DOHH2 (cell line): ENCODE measurements around the gene MYB.

ENCODE experiments used
- H3F3A ChIP-seq: fragments of 200-600 bp; sonication (generic), shearing (Covaris generic); 2 replicates; pipeline ENCODE4 v1.6.0; 2016; ENCODE audit warnings: antibody characterized with exemption, mild to moderate bottlenecking; ENCODE audit not compliant: control insufficient read depth, insufficient read depth
- H3K27ac ChIP-seq: fragments of 200-600 bp; sonication (generic); 2 replicates; pipeline ENCODE4 v1.5.1; 2014; ENCODE audit warnings: low read depth, mild to moderate bottlenecking, low read length, moderate library complexity
- H3K27me3 ChIP-seq: fragments of 200-600 bp; sonication (generic); 2 replicates; pipeline ENCODE4 v1.6.1; 2014; ENCODE audit warnings: mild to moderate bottlenecking, low read length, mixed read lengths; ENCODE audit not compliant: control insufficient read depth
- H3K36me3 ChIP-seq: fragments of 200-600 bp; sonication (generic); 2 replicates; pipeline ENCODE4 v1.6.1; 2014; ENCODE audit warnings: mild to moderate bottlenecking, low read length, moderate library complexity, mixed read lengths; ENCODE audit not compliant: control insufficient read depth
- H3K4me1 ChIP-seq: fragments of 200-600 bp; sonication (generic); 2 replicates; pipeline ENCODE4 v1.6.1; 2014; ENCODE audit warnings: mild to moderate bottlenecking, low read length, mixed read lengths; ENCODE audit not compliant: control insufficient read depth
- H3K4me2 ChIP-seq: fragments of 200-600 bp; sonication (generic); 2 replicates; pipeline ENCODE4 v1.6.0; 2014; ENCODE audit warnings: mild to moderate bottlenecking, low read length, moderate library complexity
- H3K4me3 ChIP-seq: fragments of 200-600 bp; sonication (generic); 2 replicates; pipeline ENCODE4 v1.5.1; 2014; ENCODE audit warnings: mild to moderate bottlenecking, low read length, mixed read lengths
- H3K79me2 ChIP-seq: fragments of 200-600 bp; sonication (generic); 2 replicates; pipeline ENCODE4 v1.6.1; 2014; ENCODE audit warnings: mild to moderate bottlenecking, low read length, mixed read lengths; ENCODE audit not compliant: control insufficient read depth
- H3K9me2 ChIP-seq: fragments of 200-600 bp; sonication (generic); replicated peaks from 2 replicates; pipeline ENCODE4 v1.6.1; 2014; ENCODE audit warnings: mild to moderate bottlenecking, low read length, mixed read lengths; ENCODE audit not compliant: control insufficient read depth
- H3K9me3 ChIP-seq: fragments of 200-600 bp; sonication (generic); 2 replicates; pipeline ENCODE4 v1.6.1; 2014; ENCODE audit warnings: antibody characterized with exemption, low read length, mixed read lengths; ENCODE audit not compliant: control insufficient read depth, insufficient read depth
- H4K20me1 ChIP-seq: fragments of 200-600 bp; sonication (generic); 2 replicates; pipeline ENCODE4 v1.6.0; 2014; ENCODE audit warnings: low read depth, mild to moderate bottlenecking, antibody characterized with exemption, low read length, moderate library complexity; ENCODE audit not compliant: control insufficient read depth, insufficient read depth
- EZH2phosphoT487 ChIP-seq: fragments of 200-600 bp; sonication (generic); IDR thresholded peaks from 2 replicates; pipeline ENCODE4 v1.6.1; 2017; ENCODE audit warnings: borderline replicate concordance, mild to moderate bottlenecking, antibody characterized with exemption, low read length, moderate library complexity, mixed read lengths
- TF ChIP-seq, protein P1 (sequence below): fragments of 200-600 bp; sonication (generic); IDR thresholded peaks from one replicate; pipeline ENCODE4 v1.5.1; 2014; ENCODE audit warnings: antibody characterized with exemption, mild to moderate bottlenecking, low read depth, low read length; ENCODE audit not compliant: poor library complexity, severe bottlenecking

Gene MYB

GRCh38 chr6:135202836-135203235 lies 21.7 kb downstream of the MYB start:
- no peak overlapping the region for H3K4me3 ChIP-seq
- no peaks in the 10 kb centered on the region for H3K9me2 ChIP-seq
- no peak overlapping the region for H3K4me2 ChIP-seq
- H3K27ac ChIP-seq: no peak overlapping the region
- H4K20me1 ChIP-seq: no peaks in the 10 kb centered on the region
- H3K79me2 ChIP-seq: no peaks in the 10 kb centered on the region
- no peaks in the 10 kb centered on the region for H3K27me3 ChIP-seq
- H3K9me3 ChIP-seq: no peaks in the 10 kb centered on the region
- TF ChIP-seq EZH2phosphoT487: no peak
- TF ChIP-seq, protein P1, sequence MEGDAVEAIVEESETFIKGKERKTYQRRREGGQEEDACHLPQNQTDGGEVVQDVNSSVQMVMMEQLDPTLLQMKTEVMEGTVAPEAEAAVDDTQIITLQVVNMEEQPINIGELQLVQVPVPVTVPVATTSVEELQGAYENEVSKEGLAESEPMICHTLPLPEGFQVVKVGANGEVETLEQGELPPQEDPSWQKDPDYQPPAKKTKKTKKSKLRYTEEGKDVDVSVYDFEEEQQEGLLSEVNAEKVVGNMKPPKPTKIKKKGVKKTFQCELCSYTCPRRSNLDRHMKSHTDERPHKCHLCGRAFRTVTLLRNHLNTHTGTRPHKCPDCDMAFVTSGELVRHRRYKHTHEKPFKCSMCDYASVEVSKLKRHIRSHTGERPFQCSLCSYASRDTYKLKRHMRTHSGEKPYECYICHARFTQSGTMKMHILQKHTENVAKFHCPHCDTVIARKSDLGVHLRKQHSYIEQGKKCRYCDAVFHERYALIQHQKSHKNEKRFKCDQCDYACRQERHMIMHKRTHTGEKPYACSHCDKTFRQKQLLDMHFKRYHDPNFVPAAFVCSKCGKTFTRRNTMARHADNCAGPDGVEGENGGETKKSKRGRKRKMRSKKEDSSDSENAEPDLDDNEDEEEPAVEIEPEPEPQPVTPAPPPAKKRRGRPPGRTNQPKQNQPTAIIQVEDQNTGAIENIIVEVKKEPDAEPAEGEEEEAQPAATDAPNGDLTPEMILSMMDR: no peak
- H3K36me3 ChIP-seq: peaks cover 79% of the 10 kb centered on the region
- no peaks in the 10 kb centered on the region for H3F3A ChIP-seq
- no peaks in the 10 kb centered on the region; the same call in 1 of the 2 replicates for H3K4me1 ChIP-seq

GRCh38 chr6:135204951-135205350 lies 23.8 kb downstream of the MYB start:
- peaks cover 74% of the 10 kb centered on the region for H3K36me3 ChIP-seq
- no peaks in the 10 kb centered on the region for H4K20me1 ChIP-seq

DNA sequence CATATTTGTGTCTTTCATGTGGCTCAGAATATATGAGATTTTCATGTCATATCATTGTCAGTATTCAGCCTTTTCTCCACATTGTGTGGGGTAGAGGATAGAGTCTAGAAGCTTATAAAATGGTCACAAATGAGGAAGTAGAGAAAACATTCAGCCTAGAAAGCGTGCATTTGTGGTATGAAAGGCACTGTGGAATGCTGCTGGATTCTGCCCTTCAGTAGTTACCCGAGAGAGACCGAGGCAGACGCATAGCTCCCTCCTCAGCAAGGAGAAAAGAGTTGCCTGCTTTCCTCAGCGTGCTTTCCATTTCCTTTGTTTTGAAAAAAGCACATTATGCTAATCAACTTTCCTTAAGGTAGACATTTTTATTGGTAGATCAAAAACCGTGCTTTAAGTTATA lies 28.7 kb downstream of the MYB start:
- H3K4me2 ChIP-seq: no peak overlapping the region
- H3F3A ChIP-seq: 0 out of 2 replicates have a peak, but pooled peaks cover 4% of the 10 kb centered on the region
- TF ChIP-seq EZH2phosphoT487: no peak
- TF ChIP-seq, protein P1: no peak
- no peaks in the 10 kb centered on the region for H4K20me1 ChIP-seq
- no peaks in the 10 kb centered on the region for H3K27me3 ChIP-seq
- no peaks in the 10 kb centered on the region for H3K9me2 ChIP-seq
- no peak overlapping the region for H3K4me3 ChIP-seq
- no peak overlapping the region for H3K27ac ChIP-seq
- H3K9me3 ChIP-seq: no peaks in the 10 kb centered on the region
- peaks cover 68% of the 10 kb centered on the region for H3K36me3 ChIP-seq
- H3K79me2 ChIP-seq: no peaks in the 10 kb centered on the region
- no peaks in the 10 kb centered on the region for H3K4me1 ChIP-seq

More at GRCh38 chr6:135204951-135205350, 23.8 kb downstream of the MYB start:
- 0 out of 2 replicates have a peak, but pooled peaks cover 4% of the 10 kb centered on the region for H3F3A ChIP-seq
- TF ChIP-seq, protein P1: no peak
- TF ChIP-seq EZH2phosphoT487: no peak
- H3K4me2 ChIP-seq: no peak overlapping the region
- no peaks in the 10 kb centered on the region for H3K9me2 ChIP-seq
- H3K4me1 ChIP-seq: no peaks in the 10 kb centered on the region; the same call in 1 of the 2 replicates
- no peaks in the 10 kb centered on the region for H3K27me3 ChIP-seq
- H3K79me2 ChIP-seq: no peaks in the 10 kb centered on the region
- H3K9me3 ChIP-seq: no peaks in the 10 kb centered on the region
- H3K27ac ChIP-seq: no peak overlapping the region
- H3K4me3 ChIP-seq: no peak overlapping the region
